GM12878 (cell line): ENCODE measurements around the gene PDCD1LG2. TPM values are rescaled to one million over a fixed set of nuclear protein-coding genes. Genes with fewer than 3 reads are reported as not detected.
A peak's percentile ranks its signal among the peaks of the same experiment; 100 is the strongest.

Experiments used
- FOXK2 ChIP-seq: fragments of 450-650 bp; IDR thresholded peaks from 2 replicates; pipeline ENCODE4 v1.6.1; 2017; ENCODE audit warnings: mild to moderate bottlenecking, moderate library complexity
- HCFC1 ChIP-seq: fragments of 150-350 bp; IDR thresholded peaks from 2 replicates; pipeline ENCODE4 v1.6.1; 2014; ENCODE audit warnings: low read length
- RB1 ChIP-seq: fragments of 450-650 bp; formaldehyde crosslinking; IDR thresholded peaks from 2 replicates; pipeline ENCODE4 v1.6.1; 2017; ENCODE audit warnings: mild to moderate bottlenecking, borderline replicate concordance
- REST ChIP-seq: IDR thresholded peaks from 2 replicates; pipeline ENCODE4 v1.6.1; 2012; ENCODE audit warnings: mild to moderate bottlenecking, low read depth, low read length
- TCF12 ChIP-seq: IDR thresholded peaks from 2 replicates; pipeline ENCODE4 v1.6.1; 2011; ENCODE audit warnings: low read depth, mild to moderate bottlenecking, low read length
- TCF3 ChIP-seq: IDR thresholded peaks from 2 replicates; pipeline ENCODE4 v1.6.1; 2012; ENCODE audit warnings: low read depth, mild to moderate bottlenecking, low read length, borderline replicate concordance; ENCODE audit not compliant: insufficient read depth
- polyA plus RNA-seq, 11 experiments: library from polyadenylated mRNA; depleted of rRNA in 4 of 11; unstranded in 6 of 11; stranded (reverse) in 5 of 11; fragments of >200 nt; fragmentation: Nextera tagmentation in 4 of 11; fragmentation: Illumina TruSeq in 1 of 11; extraction: Ambion mirVana in 4 of 11; extraction: Trizol in 1 of 11; gene quantifications; 1 replicate in 1 of 11; 2 replicates in 10 of 11; pipeline versions ENCODE4 v1.2.1 to v1.2.3, GENCODE V29; 2011 to 2016; ENCODE audit warnings: inconsistent platforms in 2 of 11, missing spikeins in 2 of 11, low read depth in 1 of 11
- total RNA-seq, 4 experiments: library from RNA; depleted of rRNA in 3 of 4; stranded (reverse); fragments of >200 nt in 3 of 4; fragmentation: Illumina TruSeq in 1 of 4; extraction: Trizol in 1 of 4; gene quantifications; 2 replicates each; pipeline versions ENCODE4 v1.2.1 to v1.2.3, GENCODE V29; 2013 to 2021
- TF ChIP-seq, protein P1 (sequence below): fragments of 450-650 bp; IDR thresholded peaks from 2 replicates; pipeline ENCODE4 v1.6.1; 2016; ENCODE audit warnings: mild to moderate bottlenecking
- TF ChIP-seq, protein P2 (sequence below): IDR thresholded peaks from 2 replicates; pipeline ENCODE4 v1.6.1; 2011; ENCODE audit warnings: mild to moderate bottlenecking, low read depth, low read length, moderate library complexity; ENCODE audit not compliant: insufficient replicate concordance
- TF ChIP-seq, protein P3 (sequence below): fragments of 450-650 bp; IDR thresholded peaks from 2 replicates; pipeline ENCODE4 v1.6.1; 2017; ENCODE audit warnings: low read depth, mild to moderate bottlenecking, moderate library complexity
- TF ChIP-seq, protein P4 (sequence below): fragments of 450-650 bp; conservative IDR thresholded peaks from 2 replicates; pipeline ENCODE4 v1.6.1; 2017; ENCODE audit warnings: mild to moderate bottlenecking, moderate library complexity

Gene PDCD1LG2
- total and polyA plus RNA-seq, 10 of the 15 experiments (the other 5 are each of a cell fraction or from before 2014, with no cell fraction given), result 1.5 to 37.3 (median 3.0) TPM

DNA sequence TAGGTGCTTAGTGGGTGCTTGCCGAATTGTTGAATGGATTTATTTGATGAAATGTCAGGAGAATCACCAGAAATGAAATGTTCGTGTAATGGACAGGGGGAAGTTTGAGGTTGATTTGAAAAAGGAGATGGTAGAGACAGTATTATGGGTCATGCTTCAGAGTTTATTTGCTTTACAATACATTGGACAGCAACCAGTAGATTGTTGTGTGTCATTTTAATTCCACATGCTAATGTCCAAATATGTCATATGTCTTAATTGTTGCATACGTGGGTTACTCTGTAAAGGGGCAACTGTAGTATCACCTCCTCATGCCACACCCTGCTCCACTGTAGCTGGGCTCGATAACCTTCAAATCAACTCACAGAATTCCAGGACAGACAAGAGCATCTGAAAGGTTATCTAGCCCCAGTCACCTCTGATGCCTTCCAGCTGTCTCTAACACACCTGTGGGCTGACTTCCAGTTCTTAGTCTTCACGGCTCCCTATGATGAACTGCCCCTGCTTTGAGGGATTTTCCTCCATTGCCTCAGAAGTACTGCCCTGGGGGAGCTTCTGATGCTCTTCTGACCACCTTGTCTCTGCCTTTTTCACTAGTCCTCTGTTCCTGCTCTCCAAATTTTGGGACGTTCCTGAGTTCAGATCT is 1.7 kb downstream of the PDCD1LG2 start (continued):
- TF ChIP-seq, protein P1, sequence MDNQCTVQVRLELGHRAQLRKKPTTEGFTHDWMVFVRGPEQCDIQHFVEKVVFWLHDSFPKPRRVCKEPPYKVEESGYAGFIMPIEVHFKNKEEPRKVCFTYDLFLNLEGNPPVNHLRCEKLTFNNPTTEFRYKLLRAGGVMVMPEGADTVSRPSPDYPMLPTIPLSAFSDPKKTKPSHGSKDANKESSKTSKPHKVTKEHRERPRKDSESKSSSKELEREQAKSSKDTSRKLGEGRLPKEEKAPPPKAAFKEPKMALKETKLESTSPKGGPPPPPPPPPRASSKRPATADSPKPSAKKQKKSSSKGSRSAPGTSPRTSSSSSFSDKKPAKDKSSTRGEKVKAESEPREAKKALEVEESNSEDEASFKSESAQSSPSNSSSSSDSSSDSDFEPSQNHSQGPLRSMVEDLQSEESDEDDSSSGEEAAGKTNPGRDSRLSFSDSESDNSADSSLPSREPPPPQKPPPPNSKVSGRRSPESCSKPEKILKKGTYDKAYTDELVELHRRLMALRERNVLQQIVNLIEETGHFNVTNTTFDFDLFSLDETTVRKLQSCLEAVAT, result 0 out of 2 replicates have a peak, but pooled peaks have one; percentile 32
- TF ChIP-seq, protein P2, sequence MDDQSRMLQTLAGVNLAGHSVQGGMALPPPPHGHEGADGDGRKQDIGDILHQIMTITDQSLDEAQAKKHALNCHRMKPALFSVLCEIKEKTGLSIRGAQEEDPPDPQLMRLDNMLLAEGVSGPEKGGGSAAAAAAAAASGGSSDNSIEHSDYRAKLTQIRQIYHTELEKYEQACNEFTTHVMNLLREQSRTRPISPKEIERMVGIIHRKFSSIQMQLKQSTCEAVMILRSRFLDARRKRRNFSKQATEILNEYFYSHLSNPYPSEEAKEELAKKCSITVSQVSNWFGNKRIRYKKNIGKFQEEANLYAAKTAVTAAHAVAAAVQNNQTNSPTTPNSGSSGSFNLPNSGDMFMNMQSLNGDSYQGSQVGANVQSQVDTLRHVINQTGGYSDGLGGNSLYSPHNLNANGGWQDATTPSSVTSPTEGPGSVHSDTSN, result peak; percentile 38
- TF ChIP-seq TCF12 (peak; percentile 77), RB1 (no peak), FOXK2 (no peak), TCF3 (peak; percentile 77; the same call in 1 of the 2 replicates), REST (peak; percentile 70), HCFC1 (no peak)
- TF ChIP-seq, protein P3, sequence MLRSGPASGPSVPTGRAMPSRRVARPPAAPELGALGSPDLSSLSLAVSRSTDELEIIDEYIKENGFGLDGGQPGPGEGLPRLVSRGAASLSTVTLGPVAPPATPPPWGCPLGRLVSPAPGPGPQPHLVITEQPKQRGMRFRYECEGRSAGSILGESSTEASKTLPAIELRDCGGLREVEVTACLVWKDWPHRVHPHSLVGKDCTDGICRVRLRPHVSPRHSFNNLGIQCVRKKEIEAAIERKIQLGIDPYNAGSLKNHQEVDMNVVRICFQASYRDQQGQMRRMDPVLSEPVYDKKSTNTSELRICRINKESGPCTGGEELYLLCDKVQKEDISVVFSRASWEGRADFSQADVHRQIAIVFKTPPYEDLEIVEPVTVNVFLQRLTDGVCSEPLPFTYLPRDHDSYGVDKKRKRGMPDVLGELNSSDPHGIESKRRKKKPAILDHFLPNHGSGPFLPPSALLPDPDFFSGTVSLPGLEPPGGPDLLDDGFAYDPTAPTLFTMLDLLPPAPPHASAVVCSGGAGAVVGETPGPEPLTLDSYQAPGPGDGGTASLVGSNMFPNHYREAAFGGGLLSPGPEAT, result peak; percentile 26; the same call in 1 of the 2 replicates
- TF ChIP-seq, protein P4, sequence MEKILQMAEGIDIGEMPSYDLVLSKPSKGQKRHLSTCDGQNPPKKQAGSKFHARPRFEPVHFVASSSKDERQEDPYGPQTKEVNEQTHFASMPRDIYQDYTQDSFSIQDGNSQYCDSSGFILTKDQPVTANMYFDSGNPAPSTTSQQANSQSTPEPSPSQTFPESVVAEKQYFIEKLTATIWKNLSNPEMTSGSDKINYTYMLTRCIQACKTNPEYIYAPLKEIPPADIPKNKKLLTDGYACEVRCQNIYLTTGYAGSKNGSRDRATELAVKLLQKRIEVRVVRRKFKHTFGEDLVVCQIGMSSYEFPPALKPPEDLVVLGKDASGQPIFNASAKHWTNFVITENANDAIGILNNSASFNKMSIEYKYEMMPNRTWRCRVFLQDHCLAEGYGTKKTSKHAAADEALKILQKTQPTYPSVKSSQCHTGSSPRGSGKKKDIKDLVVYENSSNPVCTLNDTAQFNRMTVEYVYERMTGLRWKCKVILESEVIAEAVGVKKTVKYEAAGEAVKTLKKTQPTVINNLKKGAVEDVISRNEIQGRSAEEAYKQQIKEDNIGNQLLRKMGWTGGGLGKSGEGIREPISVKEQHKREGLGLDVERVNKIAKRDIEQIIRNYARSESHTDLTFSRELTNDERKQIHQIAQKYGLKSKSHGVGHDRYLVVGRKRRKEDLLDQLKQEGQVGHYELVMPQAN, result 0 out of 2 replicates have a peak, but pooled peaks have one; percentile 22
